H1 (cell line): ENCODE results near the gene RSF1. TPM values are rescaled to one million over a fixed set of nuclear protein-coding genes. Genes with fewer than 3 reads are reported as not detected.

Experiments
- CREB1 ChIP-seq: IDR thresholded peaks from 2 replicates; pipeline ENCODE4 v1.6.1; 2012; ENCODE audit warnings: inconsistent platforms
- EZH2 ChIP-seq: fragments of 200-600 bp; sonication (generic); IDR thresholded peaks from 2 replicates; pipeline ENCODE4 v1.7.1; 2012; ENCODE audit warnings: low read depth, mild to moderate bottlenecking, moderate library complexity, low read length, inconsistent platforms; ENCODE audit not compliant: severe bottlenecking
- SIX5 ChIP-seq: IDR thresholded peaks from 2 replicates; pipeline ENCODE4 v1.6.1; 2011; ENCODE audit warnings: mild to moderate bottlenecking, low read depth, low read length
- SUZ12 ChIP-seq: fragments of 200-600 bp; sonication (generic); IDR thresholded peaks from 2 replicates; pipeline ENCODE4 v1.6.1; 2012; ENCODE audit warnings: mild to moderate bottlenecking, inconsistent platforms, low read length, moderate library complexity, mixed read lengths
- polyA plus RNA-seq, 7 experiments: library from polyadenylated mRNA; depleted of rRNA in 3 of 7; stranded (reverse) in 5 of 7; unstranded in 2 of 7; fragments of >200 nt in 5 of 7; fragments of 200-250 nt in 2 of 7; gene quantifications; 1 replicate in 5 of 7; 2 replicates in 1 of 7; 4 replicates in 1 of 7; pipeline versions ENCODE4 v1.2.1 to v1.2.3, GENCODE V29; 2011 to 2013; ENCODE audit warnings: missing spikeins in 2 of 7, mixed read lengths in 2 of 7
- total RNA-seq: library from RNA; stranded (reverse); fragmentation: NEBNext Ultra II Directional; extraction: Animal tissue kit (Norgen Biotek cat#: 25700); gene quantifications from 2 replicates; pipeline ENCODE4 v1.2.1, GENCODE V29; 2021

The RSF1 gene
- total and polyA plus RNA-seq, 2 of the 8 experiments (the other 6 are each of a cell fraction or from before 2014, with no cell fraction given): 17.8 to 87.9 TPM

DNA sequence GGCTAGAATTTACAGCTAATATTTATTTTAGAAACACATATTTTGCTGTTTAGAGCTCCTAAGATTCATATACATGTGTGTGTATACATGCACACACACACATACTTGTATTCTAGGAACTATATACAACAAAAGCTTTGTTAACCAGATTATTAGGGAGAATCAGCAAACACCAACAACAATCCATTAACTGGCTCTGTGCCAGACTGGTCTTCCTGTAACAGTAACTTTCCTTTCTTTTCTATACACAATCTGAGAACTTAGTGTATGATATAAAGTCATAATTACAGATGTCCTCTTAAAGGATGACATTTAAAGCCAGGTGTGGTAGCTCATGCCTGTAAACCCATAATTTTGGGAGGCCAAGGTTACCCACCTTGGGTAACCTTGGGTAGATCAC is 133.4 kb downstream of the RSF1 start (continued):
- no peak for TF ChIP-seq EZH2
- TF ChIP-seq SIX5: no peak
- TF ChIP-seq SUZ12: no peak
- TF ChIP-seq CREB1: no peak
